ENCODE results near the gene GCLC.
"Not testable (repeated sequence)": the region's sequence is repeated elsewhere in the genome, so short reads cannot be mapped to it uniquely, and the experiment has no call there.

GCLC gene

GRCh38 chr6:53487080-53487479 lies 57.8 kb downstream of the GCLC start:
- Histone ChIP-seq H3K9me3 (no peaks in the 10 kb centered on the region), H3K4me3 (ENCODE audit: low read depth, low read length) (no peak overlapping the region), H3K27me3 (peaks cover 9% of the 10 kb centered on the region; the same call in 1 of the 2 replicates), H3K4me1 (peaks cover 2% of the 10 kb centered on the region), H3K36me3 (no peaks in the 10 kb centered on the region)
- no peak for DNase-seq
- no peak for TF ChIP-seq CTCF (IDR thresholded peaks at IDR 0.05; ENCODE audit: low read depth, low read length)

- H3K27me3 ChIP-seq: peaks cover 9% of the 10 kb centered on the region; the same call in 1 of the 2 replicates
- DNase-seq: no peak
- peaks cover 2% of the 10 kb centered on the region for H3K4me1 ChIP-seq
- H3K9me3 ChIP-seq: no peaks in the 10 kb centered on the region
- no peak for TF ChIP-seq CTCF (IDR thresholded peaks at IDR 0.05; ENCODE audit: low read depth, low read length)
- H3K36me3 ChIP-seq: no peaks in the 10 kb centered on the region
- no peak overlapping the region for H3K4me3 ChIP-seq (ENCODE audit: low read depth, low read length)
Observed at GRCh38 chr6:53486679-53487078, 58.2 kb downstream of the GCLC start.

GRCh38 chr6:53484476-53485280 lies 60.2 kb downstream of the GCLC start:
- H3K36me3 ChIP-seq: no peaks in the 10 kb centered on the region
- peaks cover 9% of the 10 kb centered on the region; the same call in 1 of the 2 replicates for H3K27me3 ChIP-seq
- peak; percentile 93 for TF ChIP-seq CTCF (IDR thresholded peaks at IDR 0.05; ENCODE audit: low read depth, low read length)
- peaks cover 2% of the 10 kb centered on the region for H3K4me1 ChIP-seq
- DNase-seq: peak; percentile 66
- H3K4me3 ChIP-seq (ENCODE audit: low read depth, low read length): no peak overlapping the region
- H3K9me3 ChIP-seq: no peaks in the 10 kb centered on the region

GRCh38 chr6:53483423-53484353 lies 61.2 kb downstream of the GCLC start:
- no peak overlapping the region for H3K4me3 ChIP-seq (ENCODE audit: low read depth, low read length)
- H3K9me3 ChIP-seq: no peaks in the 10 kb centered on the region
- H3K36me3 ChIP-seq: no peaks in the 10 kb centered on the region
- H3K27me3 ChIP-seq: peaks cover 9% of the 10 kb centered on the region; the same call in 1 of the 2 replicates
- peaks cover 2% of the 10 kb centered on the region for H3K4me1 ChIP-seq
- no peak for TF ChIP-seq CTCF (IDR thresholded peaks at IDR 0.05; ENCODE audit: low read depth, low read length)
- DNase-seq: peak; percentile 40

- no peak for TF ChIP-seq CTCF (IDR thresholded peaks at IDR 0.05; ENCODE audit: low read depth, low read length)
- DNase-seq: no peak
- Histone ChIP-seq H3K9me3 (no peaks in the 10 kb centered on the region), H3K36me3 (no peaks in the 10 kb centered on the region), H3K27me3 (no peaks in the 10 kb centered on the region), H3K4me3 (ENCODE audit: low read depth, low read length) (no peak overlapping the region), H3K4me1 (peaks cover 2% of the 10 kb centered on the region)
Observed at GRCh38 chr6:53481323-53481722, 63.6 kb downstream of the GCLC start.

- H3K36me3 ChIP-seq; H3K27me3 ChIP-seq; H3K4me1 ChIP-seq; H3K4me3 ChIP-seq (ENCODE audit: low read depth, low read length); H3K9me3 ChIP-seq; DNase-seq: not testable (repeated sequence)
Observed at GRCh38 chr6:53480774-53481173, 64.1 kb downstream of the GCLC start.
